HG03159 (cell line): Measurements from ENCODE around the gene ACHE.
"Not testable (repeated sequence)": the region's sequence is repeated elsewhere in the genome, so short reads cannot be mapped to it uniquely, and the experiment has no call there.

Experiments used
- ATAC-seq: cut with Tn5 transposase; IDR thresholded peaks from one replicate; pipeline ENCODE4 v1.9.1; 2021; ENCODE audit warnings: mild to moderate bottlenecking, moderate library complexity; ENCODE audit not compliant: unreplicated experiment

The ACHE gene

DNA sequence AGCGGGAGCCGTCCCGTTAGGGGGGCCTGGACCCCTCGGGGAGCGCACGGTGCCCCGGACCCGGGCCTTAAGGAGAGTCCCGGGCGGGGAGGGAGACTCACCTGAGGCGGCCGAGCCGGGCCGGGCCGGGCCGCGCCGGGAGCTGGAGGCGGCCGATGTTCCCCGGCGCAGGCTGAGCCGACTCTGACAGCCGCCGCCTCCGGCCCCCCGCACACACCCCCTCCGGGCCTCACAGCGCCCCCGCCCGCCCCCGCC lies at the start of gene ACHE:
TSS of gene ACHE (minus strand) at position 188 of the 255 bp plus-strand sequence. CDS start 1,656 bp downstream, outside the sequence.
- ATAC-seq = no peak

DNA sequence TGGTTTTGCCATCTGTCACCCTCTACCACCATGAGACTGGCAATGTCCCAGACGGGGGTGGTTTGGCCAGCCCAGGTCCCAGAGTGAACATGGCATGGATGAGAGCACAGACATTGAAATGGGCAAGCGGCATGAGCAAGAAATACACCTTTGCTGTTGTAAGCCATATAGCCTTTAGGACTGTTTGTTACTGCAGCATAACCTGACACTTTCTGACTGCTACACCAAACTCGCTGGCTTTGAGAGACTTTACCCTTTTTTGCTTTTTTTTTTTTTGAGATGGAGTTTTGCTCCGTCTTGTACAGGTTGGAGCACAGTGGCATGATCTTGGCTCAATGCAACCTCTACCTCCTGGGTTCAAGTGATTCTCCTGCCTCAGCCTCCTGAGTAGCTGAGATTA lies 48.5 kb upstream of the ACHE start:
- ATAC-seq = no peak

DNA sequence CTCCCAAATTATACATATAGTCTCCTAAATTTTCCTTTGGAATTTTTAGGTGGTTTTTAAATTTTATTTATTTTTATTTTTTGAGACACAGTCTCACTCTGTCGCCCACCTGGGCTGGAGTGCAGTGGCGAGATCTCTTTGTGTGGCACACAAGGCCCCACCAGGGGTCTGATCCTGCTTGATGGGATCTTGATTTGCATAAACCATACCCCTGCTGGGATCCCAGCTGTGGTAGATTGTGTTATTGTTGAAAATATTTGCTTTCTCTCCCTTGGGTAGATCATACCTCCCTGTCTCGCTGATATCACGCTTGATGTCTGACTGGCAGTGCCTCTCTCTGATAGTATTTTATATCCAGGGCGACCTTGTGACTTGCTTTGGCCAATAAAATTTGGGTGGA lies 48.0 kb upstream of the ACHE start:
- ATAC-seq = no peak

DNA sequence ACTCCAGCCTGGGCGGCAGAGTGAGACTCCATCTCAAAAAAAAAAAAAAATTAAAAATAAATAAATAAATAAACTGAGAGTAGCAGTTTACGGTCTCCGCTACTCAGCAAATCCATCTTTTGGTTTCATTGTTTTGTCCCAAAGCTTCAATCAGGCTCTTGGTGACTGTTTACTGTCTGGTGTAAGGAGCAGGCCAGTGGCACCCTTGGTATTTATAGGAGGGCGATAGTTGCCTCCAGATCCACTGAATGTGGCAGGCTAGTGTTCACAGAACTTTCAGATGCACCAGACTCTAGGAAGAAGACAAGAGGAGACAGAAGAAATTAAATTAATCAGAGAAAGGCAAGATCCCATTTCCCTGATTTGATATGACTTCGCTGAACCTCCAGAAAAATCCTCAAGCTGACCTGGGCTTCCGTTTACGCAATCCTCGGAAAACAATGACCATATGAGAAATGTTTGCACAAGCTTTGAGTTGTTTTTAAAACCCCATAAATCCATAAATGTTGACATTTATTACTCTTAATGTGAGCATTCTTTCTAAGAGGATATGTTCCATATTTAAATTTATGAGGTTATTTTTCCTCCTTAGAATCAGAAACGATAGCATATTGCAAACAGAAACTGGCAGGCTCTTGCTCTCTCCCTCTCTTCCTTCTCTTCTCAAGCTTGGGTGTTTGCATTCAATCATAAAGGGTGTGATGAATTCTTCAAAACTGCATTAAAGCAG lies 46.5 kb upstream of the ACHE start:
- ATAC-seq = no peak

DNA sequence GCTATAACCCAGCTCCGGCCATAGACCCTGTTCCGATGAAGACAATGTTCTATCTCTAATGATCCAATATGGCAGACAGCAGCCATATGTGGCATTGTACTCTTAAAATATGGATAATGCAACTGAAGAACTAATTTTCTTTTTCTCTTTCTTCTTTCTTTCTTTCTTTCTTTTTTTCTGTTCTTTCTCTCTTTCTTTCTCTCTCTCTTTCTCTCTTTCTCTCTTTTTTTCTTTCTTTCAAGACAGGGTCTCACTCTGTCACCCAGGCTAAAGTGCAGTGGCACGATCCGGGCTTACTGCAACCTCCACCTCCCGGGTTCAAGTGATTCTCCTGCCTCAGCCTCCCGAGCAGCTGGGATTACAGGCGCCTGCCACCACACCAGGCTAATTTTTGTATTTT lies 40.5 kb upstream of the ACHE start:
- ATAC-seq = not testable (repeated sequence)

DNA sequence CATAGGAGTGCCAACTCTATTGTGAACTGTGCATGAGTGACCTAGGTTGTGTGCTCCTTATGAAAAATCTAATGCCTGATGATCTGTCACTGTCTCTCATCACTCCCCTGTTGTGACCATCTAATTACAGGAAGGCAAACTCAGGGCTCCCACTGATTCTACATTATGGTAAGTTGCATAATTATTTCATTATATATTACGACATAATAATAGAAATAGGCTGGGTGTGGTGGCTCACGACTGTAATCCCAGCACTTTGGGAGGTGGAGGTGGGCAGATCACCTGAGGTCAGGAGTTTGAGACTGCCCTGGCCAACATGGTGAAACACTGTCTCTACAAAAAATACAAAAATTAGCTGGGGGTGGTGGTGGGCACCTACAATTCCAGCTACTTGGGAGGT lies 39.7 kb upstream of the ACHE start:
- ATAC-seq = not testable (repeated sequence)

DNA sequence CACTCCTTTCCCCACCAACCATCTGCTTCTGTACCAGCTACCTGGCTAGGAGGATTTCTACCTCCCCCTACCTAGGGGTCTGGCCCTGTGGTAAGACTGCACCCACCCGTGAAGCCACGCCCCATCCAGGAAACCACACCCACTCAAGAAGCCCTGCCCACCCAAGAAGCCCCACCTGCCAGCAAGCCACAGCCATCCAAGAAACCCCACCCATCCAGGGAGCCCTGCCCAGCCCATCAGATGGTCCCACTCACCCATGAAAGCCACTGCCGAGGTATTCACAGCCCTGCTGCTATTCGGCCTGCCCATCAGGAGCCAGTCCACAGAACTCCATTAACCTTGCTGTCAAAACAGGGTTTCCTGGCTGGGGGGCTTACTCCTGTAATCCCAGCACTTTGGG lies 38.0 kb upstream of the ACHE start:
- no peak for ATAC-seq

DNA sequence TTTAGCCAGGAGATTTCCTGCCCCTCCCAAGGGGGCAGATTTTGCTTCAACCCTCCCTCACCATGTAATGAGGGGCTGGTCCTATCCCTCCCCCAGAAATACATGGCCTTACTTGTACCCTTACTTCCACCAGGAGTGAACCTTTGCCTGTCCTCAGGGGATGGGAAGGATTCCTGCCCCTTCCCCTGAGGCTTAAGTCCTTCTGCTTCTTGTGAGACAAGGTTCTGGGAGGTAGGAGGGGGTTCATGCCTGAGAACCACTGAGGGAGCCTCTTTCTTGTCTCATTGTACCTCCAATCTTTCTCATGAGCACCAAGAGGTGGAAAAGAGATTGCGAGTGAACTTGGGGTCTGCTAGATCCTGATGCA lies 34.1 kb upstream of the ACHE start:
- no peak for ATAC-seq

DNA sequence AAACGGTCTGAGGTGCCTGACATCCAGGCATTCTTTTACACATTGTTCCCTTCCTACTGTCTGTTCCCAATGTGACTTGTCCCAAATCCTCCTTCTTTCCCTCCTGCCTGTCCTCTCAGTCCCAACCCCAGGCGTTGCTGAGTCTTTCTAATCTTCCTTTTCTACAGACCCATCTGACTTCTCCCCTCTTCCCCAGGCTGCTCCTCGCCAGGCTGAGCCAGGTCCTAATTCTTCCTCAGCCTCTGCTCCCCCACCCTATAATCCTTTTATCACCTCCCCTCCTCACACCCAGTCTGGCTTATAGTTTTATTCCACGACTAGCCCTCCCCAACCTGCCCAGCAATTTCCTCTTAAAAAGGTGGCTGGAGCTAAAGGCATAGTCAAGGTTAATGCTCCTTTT lies 27.9 kb upstream of the ACHE start:
- ATAC-seq = not testable (repeated sequence)

DNA sequence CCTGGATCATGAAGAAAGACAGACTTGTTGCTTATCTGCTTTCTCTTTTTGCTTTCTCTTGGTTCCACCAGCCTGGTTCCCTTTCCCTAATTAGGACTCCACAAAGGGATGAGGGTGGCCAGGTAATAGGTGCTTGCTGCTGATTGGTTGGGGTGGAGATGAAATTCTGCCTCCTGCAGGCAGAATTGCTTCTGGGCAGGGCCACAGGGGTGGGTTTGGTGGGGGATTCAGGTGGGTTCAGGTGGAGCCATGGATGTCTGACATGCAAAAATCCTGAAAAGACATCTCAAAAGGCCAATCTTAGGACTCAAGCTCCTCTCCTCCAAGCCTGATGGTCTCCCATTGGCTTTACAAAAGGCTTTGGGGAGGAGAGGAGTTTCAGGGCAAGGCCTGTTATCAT lies 25.4 kb upstream of the ACHE start:
- ATAC-seq = no peak

DNA sequence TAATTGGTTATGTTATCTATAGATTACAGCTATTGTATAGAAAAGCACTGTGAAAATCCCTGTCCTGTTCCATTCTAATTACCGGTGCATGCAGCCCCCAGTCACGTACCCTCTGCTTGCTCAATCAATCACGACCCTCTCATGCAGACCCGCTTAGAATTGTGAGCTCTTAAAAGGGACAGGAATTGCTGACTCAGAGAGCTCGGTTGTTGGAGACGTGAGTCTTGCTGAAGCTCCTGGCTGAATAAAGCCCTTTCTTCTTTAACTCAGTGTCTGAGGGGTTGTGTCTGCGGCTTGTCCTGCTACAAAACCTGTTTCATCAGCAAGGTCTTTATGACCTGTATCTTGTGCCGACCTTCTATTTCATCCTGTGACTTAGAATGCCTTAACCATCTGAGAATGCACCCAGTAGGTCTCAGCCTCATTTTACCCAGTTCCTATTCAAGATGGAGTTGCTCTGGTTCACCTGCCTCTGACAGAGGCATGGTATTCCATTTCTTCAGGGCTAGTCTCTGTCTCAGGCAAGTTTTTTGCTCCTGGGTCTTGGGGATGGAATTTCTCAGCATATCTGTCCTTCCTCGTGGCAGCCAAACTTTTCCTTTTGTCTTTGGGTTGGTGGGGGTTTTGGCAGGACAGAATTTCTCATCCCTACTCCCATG lies 24.2 kb upstream of the ACHE start:
- not testable (repeated sequence) for ATAC-seq

DNA sequence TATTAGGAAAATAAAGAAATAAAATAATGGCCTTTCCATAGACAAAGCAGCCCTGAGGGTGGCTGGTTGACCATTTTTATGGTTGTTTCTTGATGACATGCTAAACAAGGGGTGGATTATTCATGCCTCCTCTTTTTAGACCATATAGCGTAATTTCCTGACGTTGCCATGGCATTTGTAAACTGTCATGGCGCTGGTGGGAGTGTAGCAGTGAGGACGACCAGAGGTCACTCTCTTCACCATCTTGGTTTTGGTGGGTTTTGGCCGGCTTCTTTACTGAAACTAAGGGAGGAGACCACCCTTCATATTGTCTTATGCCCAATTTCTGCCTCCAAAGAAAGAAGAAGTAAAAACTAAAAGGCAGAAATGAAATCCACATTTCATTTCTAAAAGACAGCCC lies 23.6 kb upstream of the ACHE start:
- not testable (repeated sequence) for ATAC-seq

DNA sequence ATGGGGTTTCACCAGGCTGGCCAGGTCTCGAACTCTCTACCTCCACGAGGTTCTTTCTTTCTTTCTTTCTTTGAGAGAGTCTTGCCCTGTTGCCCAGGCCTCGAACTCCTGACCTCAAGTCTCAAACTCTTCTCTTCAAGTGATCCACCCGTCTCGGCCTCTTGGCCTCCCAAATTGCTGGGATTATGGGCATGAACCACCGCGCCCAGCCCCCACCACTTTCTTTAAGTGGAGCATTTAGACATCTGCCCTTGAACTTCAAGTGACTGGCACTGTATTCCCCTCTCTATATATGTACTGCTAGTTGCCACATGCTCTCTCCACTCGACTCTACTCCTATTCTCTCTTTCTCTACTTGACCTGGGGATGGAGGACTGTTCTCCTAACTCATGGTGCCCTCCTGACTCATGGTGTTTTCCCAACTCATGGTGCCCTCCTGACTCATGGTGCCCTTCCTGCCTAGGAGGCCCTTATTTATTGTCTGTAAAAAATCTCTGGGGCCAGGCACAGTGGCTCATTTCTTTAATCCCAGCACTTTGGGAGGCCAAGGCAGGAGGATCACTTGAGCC lies 19.3 kb upstream of the ACHE start:
- ATAC-seq = no peak

DNA sequence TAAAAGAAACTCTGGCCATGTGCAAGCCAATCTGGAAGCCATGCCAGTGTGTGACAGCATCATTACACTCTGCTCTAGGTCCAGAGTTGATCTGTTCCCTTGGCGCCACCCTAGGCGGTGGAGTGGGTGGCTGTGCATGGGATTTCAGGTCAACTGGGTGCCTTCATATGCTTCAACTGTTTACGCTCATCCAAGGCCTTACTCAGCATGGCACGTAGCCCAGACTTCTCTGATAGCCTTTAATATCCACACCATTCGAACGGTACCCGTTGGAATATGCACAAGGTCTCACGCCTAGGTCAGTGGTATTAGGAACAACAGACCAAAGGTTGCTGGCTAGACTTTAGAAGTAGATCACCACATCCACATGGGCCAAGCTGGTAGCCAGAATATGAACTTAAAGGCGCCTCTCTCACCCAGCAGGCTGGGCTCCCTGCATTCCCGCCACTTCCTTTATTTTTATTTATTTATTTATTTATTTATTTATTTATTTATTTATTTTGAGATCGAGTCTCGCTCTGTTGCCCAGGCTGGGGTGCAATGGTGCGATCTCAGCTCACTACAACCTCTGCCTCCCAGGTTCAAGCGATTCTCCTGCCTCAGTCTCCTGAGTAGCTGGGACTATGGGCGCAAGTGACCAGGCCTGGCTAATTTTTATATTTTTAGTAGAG lies 18.7 kb upstream of the ACHE start:
- no peak for ATAC-seq

DNA sequence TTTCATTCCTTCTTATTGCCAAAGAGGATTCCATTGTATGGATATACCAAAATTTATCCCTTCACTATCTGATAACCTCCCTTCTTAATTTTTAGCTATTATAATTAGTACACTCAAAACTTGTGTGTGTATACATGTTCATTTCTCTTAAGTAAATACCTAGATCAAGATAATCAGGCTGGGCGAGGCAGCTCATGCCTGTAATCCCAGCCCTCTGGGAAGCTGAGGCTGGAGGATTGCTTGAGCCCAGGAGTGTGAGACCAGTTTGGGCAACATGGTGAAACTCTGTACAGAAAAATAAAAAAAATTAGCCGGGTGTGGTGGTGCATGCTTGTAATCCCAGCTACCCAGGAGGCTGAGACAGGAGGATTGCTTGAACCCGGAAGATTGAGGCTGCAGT lies 15.8 kb upstream of the ACHE start:
- no peak for ATAC-seq

DNA sequence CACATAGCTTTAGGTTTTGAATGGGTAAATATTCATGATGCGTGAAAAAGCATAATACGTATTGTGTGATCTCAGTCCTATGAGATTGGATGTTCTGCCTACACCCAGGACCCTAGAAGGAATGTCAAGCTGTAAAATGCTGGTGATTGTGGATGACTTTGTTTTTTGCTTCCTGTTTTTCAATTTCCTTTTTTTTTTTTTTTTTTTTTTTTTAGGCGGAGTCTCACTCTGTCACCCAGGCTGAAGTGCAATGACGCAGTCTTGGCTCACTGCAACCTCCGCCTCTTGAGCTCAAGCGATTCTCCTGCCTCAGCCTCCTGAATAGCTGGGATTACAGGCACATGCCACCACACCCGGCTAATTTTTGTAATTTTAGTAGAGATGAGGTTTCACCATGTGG lies 14.8 kb upstream of the ACHE start:
- not testable (repeated sequence) for ATAC-seq

DNA sequence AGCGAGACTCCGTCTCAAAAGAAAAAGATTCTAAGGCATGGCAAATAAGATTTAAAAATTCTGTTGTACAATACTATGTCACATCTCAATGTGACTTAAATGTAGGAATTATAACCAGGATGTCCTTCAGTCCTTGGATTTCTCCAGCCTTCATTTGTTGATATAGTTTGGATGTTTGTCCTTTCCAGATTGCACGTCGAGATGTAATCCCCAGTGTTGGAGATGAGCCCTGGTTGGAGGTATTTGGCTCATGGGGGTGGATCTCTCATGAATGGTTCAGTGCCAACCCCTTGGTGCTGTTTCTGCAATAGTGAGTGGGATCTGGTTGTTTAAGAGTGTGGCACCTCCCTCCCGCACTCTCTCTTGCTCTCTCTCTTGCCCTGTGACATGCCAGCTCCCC lies 12.8 kb upstream of the ACHE start:
- no peak for ATAC-seq

DNA sequence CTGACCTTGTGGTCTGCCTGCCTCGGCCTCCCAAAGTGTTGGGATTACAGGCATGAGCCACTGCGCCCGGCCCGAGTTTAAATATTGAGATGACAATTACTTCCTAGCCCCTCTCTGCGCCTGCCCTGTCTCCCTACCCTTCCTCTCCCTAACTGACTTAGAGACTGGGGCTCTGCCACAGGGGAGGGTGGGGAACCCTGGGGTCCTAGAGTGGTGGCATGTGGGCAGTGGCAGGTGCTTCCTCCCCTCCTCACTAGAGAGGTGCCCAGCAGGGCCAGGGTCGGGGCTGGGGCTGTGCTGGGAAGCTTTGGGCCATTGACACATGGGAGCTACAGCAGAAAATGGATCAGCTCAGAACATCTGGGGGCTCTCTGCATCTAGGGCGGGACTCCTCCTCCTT lies 7.0 kb upstream of the ACHE start:
- no peak for ATAC-seq

DNA sequence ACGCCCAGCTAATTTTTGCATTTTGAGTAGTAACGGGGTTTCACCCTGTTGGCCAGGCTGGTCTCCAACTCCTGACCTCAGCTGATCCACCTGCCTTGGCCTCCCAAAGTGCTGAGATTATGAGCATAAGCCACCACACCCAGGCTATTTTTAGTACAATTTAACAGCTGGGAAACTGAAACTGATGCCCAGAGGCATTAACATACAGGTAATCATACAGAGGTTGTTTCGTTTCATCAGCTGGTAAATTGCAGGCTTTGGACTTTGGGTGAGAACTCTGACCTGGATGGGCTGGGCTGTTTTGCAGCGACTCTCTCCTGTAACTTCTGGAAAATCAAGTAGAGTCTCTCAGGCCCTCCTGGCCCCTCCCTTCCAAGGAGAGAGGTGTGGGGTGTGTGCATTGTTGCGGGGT lies 6.2 kb upstream of the ACHE start:
- no peak for ATAC-seq

DNA sequence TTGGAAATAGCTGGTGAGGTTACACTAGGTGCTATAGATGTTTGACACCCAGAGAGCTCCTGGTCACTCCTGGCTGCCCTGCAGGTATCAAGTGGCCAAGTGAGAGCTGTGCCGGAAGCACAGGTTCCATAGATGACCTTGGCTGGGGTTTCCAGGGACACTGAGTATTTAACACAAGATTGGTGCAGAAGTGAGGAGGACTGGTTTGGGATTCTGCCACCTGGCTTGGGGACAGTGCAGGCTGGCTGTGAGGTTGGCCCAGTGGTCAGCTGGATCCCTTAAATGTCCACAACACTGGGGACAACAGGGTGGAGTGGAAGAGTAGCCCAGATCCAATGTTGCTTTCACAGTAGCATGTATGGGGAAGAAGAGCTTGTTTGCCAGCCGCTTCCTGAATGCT lies 5.3 kb upstream of the ACHE start:
- ATAC-seq = no peak

DNA sequence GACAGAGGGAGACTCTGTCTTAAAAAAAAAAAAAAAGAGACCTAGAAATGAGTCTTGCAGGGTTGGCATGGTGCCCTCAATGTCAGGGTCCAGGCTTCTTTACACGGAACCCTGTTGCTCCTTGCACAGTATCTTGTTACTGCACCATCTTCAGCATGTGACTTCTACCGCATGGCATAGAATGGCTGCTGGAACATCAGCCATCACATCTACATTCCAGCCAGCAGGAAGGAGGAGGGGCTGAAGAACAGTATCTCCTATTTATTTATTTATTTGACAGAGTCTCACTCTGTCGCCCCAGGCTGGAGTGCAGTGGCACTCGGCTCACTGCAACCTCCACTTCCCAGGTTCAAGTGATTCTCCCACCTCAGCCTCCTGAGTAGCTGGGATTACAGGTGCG lies 3.7 kb upstream of the ACHE start:
- ATAC-seq = no peak

DNA sequence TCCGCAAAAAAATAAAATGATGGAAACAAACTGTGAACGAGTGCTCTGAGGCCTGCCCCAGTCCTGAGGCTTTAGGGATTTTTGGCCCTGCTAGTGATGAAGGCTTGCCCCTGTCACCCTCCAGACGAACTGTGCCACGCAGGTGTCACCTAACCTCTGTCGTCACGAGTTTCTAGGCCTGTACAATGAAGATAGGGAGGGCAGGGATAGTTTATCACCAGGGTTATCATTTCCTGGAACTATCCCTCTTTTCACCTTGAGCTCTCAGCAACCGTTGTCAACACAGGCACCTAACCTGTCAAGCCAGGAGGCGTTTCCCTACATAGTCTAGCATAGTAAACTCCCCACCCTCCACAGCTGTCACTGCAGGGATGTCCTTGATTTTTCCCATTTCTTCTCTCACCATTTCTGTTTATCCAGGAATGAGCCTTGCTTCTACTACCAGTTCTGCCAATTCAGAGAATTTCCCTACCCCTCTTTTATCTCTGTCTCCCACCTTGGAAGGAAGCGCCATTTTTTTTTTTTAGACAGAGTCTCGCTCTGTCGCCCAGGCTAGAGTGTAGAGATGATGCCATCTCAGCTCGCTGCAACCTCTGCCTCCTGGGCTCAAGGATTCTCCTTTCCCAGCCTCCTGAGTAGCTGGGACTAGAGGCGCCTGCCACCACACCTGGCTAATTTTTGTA lies 2.2 kb upstream of the ACHE start:
- no peak for ATAC-seq
